Measurements from ENCODE around the gene XDH.

Gene XDH

GRCh38 chr2:31414601-31415241, at the start of gene XDH:
TSS of gene XDH (minus strand) at chr2:31414742. CDS start at chr2:31414666, 76 bp downstream.
- no peak for DNase-seq

- DNase-seq = no peak
Observed at GRCh38 chr2:31457651-31458050, 43.1 kb upstream of the XDH start.

GRCh38 chr2:31446848-31447247, 32.3 kb upstream of the XDH start:
- no peak for DNase-seq

- DNase-seq = no peak
Observed at GRCh38 chr2:31442376-31442775, 27.8 kb upstream of the XDH start.

- DNase-seq = no peak
Observed at GRCh38 chr2:31440764-31441163, 26.2 kb upstream of the XDH start.

GRCh38 chr2:31434911-31435310, 20.4 kb upstream of the XDH start:
- no peak for DNase-seq

GRCh38 chr2:31433541-31433940, 19.0 kb upstream of the XDH start:
- no peak for DNase-seq

GRCh38 chr2:31430439-31431165, 16.1 kb upstream of the XDH start:
- no peak for DNase-seq

GRCh38 chr2:31429759-31430438, 15.4 kb upstream of the XDH start:
- DNase-seq = peak; percentile 31

- DNase-seq = no peak
Observed at GRCh38 chr2:31429040-31429439, 14.5 kb upstream of the XDH start.

GRCh38 chr2:31428001-31428418, 13.5 kb upstream of the XDH start:
- no peak for DNase-seq

- DNase-seq = no peak
Observed at GRCh38 chr2:31426096-31426495, 11.6 kb upstream of the XDH start.

GRCh38 chr2:31421634-31422033, 7.1 kb upstream of the XDH start:
- DNase-seq = no peak

GRCh38 chr2:31420936-31421335, 6.4 kb upstream of the XDH start:
- no peak for DNase-seq

- no peak for DNase-seq
Observed at GRCh38 chr2:31419386-31419785, 4.8 kb upstream of the XDH start.

GRCh38 chr2:31415421-31415820, 879 bp upstream of the XDH start:
- no peak for DNase-seq

- DNase-seq = no peak
Observed at GRCh38 chr2:31413862-31414550, 536 bp downstream of the XDH start.

GRCh38 chr2:31413025-31413424, 1.5 kb downstream of the XDH start:
- DNase-seq = no peak

- no peak for DNase-seq
Observed at GRCh38 chr2:31411771-31412170, 2.8 kb downstream of the XDH start.

- DNase-seq = no peak
Observed at GRCh38 chr2:31406593-31407385, 7.8 kb downstream of the XDH start.

GRCh38 chr2:31404827-31405226, 9.7 kb downstream of the XDH start:
- DNase-seq = no peak

GRCh38 chr2:31404302-31404701, 10.2 kb downstream of the XDH start:
- DNase-seq = no peak

GRCh38 chr2:31402388-31402787, 12.2 kb downstream of the XDH start:
- DNase-seq = no peak
